ENCODE results near the gene SAE1.

DNA sequence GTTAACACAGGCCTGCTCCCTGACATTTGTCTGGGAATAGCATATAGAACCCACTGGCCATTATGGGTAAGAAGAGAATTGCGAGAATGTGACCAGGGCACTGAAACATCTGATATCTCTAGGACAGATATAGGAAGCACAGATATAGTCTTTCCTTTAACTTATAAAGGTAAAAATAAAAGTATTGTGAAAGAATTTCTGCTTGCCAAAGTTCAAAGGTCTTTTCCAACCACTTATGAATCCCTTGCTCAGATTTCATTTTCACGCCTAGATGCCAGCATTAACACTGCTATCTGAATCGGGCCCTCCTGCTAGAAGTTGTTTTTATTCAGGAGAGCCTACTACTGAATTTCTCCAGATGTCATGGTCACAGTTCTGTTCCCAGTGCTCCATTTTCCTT, 72.6 kb downstream of the SAE1 start:
- TF ChIP-seq, protein P1, sequence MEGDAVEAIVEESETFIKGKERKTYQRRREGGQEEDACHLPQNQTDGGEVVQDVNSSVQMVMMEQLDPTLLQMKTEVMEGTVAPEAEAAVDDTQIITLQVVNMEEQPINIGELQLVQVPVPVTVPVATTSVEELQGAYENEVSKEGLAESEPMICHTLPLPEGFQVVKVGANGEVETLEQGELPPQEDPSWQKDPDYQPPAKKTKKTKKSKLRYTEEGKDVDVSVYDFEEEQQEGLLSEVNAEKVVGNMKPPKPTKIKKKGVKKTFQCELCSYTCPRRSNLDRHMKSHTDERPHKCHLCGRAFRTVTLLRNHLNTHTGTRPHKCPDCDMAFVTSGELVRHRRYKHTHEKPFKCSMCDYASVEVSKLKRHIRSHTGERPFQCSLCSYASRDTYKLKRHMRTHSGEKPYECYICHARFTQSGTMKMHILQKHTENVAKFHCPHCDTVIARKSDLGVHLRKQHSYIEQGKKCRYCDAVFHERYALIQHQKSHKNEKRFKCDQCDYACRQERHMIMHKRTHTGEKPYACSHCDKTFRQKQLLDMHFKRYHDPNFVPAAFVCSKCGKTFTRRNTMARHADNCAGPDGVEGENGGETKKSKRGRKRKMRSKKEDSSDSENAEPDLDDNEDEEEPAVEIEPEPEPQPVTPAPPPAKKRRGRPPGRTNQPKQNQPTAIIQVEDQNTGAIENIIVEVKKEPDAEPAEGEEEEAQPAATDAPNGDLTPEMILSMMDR (IDR thresholded peaks at IDR 0.05) = no peak
- no peak for TF ChIP-seq EZH2 (IDR thresholded peaks at IDR 0.05)
